GM18511 (cell line): ENCODE results near the gene PPP2R3A.
"Not testable (repeated sequence)": the region's sequence is repeated elsewhere in the genome, so short reads cannot be mapped to it uniquely, and the experiment has no call there.

Experiments
- ATAC-seq: cut with Tn5 transposase; IDR thresholded peaks from one replicate; pipeline ENCODE4 v1.9.1; 2021; ENCODE audit warnings: mild to moderate bottlenecking, moderate library complexity; ENCODE audit not compliant: unreplicated experiment

Gene PPP2R3A

GRCh38 chr3:136144397-136144796 lies 178.9 kb downstream of the PPP2R3A start:
- not testable (repeated sequence) for ATAC-seq

GRCh38 chr3:136146981-136147729 lies 181.6 kb downstream of the PPP2R3A start:
- no peak for ATAC-seq

GRCh38 chr3:136149667-136150066 lies 184.1 kb downstream of the PPP2R3A start:
- ATAC-seq = no peak

- no peak for ATAC-seq
These were observed 185.7 kb downstream of the PPP2R3A start for GRCh38 chr3:136151219-136151618.

GRCh38 chr3:136152176-136152843 lies 186.8 kb downstream of the PPP2R3A start:
- no peak for ATAC-seq

- no peak for ATAC-seq
These were observed 187.4 kb downstream of the PPP2R3A start for GRCh38 chr3:136152963-136153362.

GRCh38 chr3:136161516-136161915 lies 196.0 kb downstream of the PPP2R3A start:
- ATAC-seq = no peak

- no peak for ATAC-seq
These were observed 196.8 kb downstream of the PPP2R3A start for GRCh38 chr3:136162322-136162721.

- not testable (repeated sequence) for ATAC-seq
These were observed 198.1 kb downstream of the PPP2R3A start for GRCh38 chr3:136163607-136164006.

- ATAC-seq = no peak
These were observed 201.0 kb downstream of the PPP2R3A start for GRCh38 chr3:136166507-136166906.

GRCh38 chr3:136168236-136168635 lies 202.7 kb downstream of the PPP2R3A start:
- ATAC-seq = not testable (repeated sequence)

GRCh38 chr3:136171097-136171542 lies 205.6 kb downstream of the PPP2R3A start:
- no peak for ATAC-seq

GRCh38 chr3:136173939-136174490 lies 208.5 kb downstream of the PPP2R3A start:
- no peak for ATAC-seq

- no peak for ATAC-seq
These were observed 212.3 kb downstream of the PPP2R3A start for GRCh38 chr3:136177876-136178275.

GRCh38 chr3:136181741-136182140 lies 216.2 kb downstream of the PPP2R3A start:
- ATAC-seq = no peak

- ATAC-seq = no peak
These were observed 219.2 kb downstream of the PPP2R3A start for GRCh38 chr3:136184703-136185102.

GRCh38 chr3:136186344-136186743 lies 220.8 kb downstream of the PPP2R3A start:
- peak; percentile 50 for ATAC-seq

GRCh38 chr3:136186846-136187245 lies 221.3 kb downstream of the PPP2R3A start:
- ATAC-seq = no peak

- no peak for ATAC-seq
These were observed 222.3 kb downstream of the PPP2R3A start for GRCh38 chr3:136187868-136188267.

- ATAC-seq = no peak
These were observed 223.5 kb downstream of the PPP2R3A start for GRCh38 chr3:136189043-136189442.

GRCh38 chr3:136189859-136190617 lies 224.5 kb downstream of the PPP2R3A start:
- ATAC-seq = no peak
